OCI-LY1 (cell line): ENCODE data around the gene DIRAS1.

Experiments used
- CTCF ChIP-seq: fragments of 200-600 bp; sonication (generic), shearing (Covaris generic); IDR thresholded peaks from 2 replicates; pipeline ENCODE4 v1.5.1; 2017; ENCODE audit warnings: mild to moderate bottlenecking, antibody characterized with exemption, low read length, moderate library complexity, mixed read lengths
- EZH2 ChIP-seq: fragments of 200-600 bp; sonication (generic), shearing (Covaris generic); IDR thresholded peaks from 2 replicates; pipeline ENCODE4 v1.8.0; 2017; ENCODE audit warnings: borderline replicate concordance, mixed run types, mild to moderate bottlenecking, antibody characterized with exemption, low read length, moderate library complexity, mixed read lengths

- TF ChIP-seq EZH2 = no peak
- no peak for TF ChIP-seq CTCF
Observed at GRCh38 chr19:2759965-2760364, 38.8 kb upstream of the DIRAS1 start.
